ENCODE measurements around the gene MAP3K13.
"Not testable (repeated sequence)": the region's sequence is repeated elsewhere in the genome, so short reads cannot be mapped to it uniquely, and the experiment has no call there.

MAP3K13 gene

GRCh38 chr3:185457376-185457775 is 94.4 kb downstream of the MAP3K13 start:
- no peak for DNase-seq

DNA sequence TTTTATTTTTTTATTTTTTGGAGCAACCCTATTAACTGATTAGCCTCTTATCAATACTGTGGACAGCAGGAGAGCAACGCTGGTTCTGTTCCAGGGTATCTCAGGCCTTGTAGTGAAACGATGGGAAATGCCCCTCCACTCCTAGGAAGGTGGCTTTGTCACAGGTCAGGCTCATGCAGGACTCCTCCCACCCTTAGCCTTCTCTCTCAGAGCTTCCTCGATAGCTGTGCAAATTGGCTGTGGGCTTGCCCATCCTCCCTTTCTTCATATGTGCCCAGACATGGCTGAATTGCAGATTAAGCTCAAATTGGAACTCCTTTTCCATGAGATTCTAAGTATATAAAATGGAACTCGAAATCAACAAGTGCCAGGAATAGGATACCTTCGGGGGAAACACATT is 97.4 kb downstream of the MAP3K13 start:
- DNase-seq, result no peak

GRCh38 chr3:185460719-185461350 is 97.9 kb downstream of the MAP3K13 start:
- no peak for DNase-seq

- no peak for DNase-seq
Observed at GRCh38 chr3:185465471-185465870, 102.5 kb downstream of the MAP3K13 start.

DNA sequence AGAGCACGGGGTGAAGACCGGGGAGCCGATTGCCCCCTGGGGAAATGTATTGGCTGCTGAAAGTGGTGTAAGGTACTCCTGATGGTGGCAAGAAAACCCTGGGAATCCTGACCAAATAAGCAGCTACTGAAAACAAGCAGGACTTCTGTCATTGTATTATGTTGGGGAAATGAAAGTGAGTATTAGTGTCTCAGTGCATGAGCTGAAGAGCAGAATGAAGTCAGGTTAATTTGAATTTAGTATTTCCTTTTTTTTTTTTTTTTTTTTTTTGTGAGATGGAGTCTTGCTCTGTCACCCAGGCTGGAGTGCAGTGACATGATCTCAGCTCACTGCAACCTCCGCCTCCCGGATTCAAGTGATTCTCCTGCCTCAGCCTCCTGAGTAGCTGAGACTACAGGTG is 103.2 kb downstream of the MAP3K13 start:
- DNase-seq, result not testable (repeated sequence)

- no peak for DNase-seq
Observed at GRCh38 chr3:185469542-185469941, 106.6 kb downstream of the MAP3K13 start.

- no peak for DNase-seq
Observed at GRCh38 chr3:185470323-185470722, 107.4 kb downstream of the MAP3K13 start.

GRCh38 chr3:185473290-185473815 is 110.4 kb downstream of the MAP3K13 start:
- DNase-seq, result no peak

DNA sequence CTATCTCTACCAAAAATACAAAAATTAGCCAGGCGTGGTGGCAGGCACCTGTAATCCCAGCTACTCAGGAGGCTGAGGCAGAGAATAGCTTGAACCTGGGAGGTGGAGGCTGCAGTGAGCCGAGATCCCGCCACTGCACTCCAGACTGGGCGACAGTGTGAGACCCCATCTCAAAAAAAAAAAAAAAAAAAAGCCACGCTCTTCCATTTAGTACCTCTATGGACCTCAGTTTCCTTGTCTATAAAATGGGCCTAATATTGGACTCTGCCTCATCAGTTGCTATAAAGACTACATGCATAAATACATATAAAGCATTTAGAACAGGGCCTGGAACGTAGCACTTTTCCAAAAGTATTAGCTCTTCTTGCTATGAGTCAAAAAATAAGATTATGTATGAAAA is 112.0 kb downstream of the MAP3K13 start:
- DNase-seq, result not testable (repeated sequence)

DNA sequence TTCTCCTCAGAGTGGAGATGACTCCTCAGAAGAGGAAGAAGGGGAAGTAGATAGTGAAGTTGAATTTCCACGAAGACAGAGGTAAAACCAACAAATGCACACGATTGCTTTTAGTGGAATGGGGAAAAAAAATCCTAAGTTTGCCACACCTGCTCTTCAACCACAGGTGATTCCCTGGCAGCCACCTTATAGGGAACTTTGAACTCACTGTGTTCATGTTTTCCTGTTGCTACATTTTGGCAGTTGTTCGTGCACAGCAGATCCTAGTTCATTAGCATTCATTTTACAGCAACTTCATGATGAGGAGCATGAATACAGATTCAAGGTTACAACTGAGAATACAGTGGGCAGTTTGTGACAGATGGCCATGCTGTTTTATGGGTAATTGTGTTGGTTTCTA is 114.4 kb downstream of the MAP3K13 start:
- DNase-seq, result no peak

DNA sequence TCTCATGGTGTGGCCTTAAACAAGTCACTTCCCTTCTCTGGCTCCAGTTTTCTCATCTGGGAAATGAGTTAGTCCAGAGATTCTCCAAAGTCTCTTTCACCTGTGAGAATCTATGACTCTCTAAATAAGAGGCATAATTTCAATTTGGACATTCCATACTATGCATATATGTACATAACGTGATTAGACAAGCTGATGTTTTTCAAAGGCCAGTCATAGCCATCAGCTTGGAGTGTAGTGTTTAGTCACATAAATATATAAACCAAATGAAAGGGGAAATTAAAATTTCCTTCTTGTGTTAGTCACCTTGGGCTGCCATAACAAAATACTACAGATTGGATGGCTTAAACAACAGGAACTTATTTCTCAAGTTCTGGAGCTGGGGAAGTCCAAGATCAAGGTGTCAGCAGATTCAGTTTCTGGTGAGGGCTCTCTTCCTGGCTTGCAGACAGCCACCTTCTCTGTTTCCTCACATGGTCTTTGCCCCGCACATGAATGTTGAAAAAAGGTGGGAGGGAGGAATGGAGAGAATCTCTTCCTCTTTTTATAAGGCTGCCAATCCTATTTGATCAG is 116.5 kb downstream of the MAP3K13 start:
- no peak for DNase-seq

- no peak for DNase-seq
Observed at GRCh38 chr3:185484296-185484695, 121.4 kb downstream of the MAP3K13 start.

- DNase-seq, result no peak
Observed at GRCh38 chr3:185486394-185486793, 123.5 kb downstream of the MAP3K13 start.

- no peak for DNase-seq
Observed at GRCh38 chr3:185488465-185488864, 125.5 kb downstream of the MAP3K13 start.

DNA sequence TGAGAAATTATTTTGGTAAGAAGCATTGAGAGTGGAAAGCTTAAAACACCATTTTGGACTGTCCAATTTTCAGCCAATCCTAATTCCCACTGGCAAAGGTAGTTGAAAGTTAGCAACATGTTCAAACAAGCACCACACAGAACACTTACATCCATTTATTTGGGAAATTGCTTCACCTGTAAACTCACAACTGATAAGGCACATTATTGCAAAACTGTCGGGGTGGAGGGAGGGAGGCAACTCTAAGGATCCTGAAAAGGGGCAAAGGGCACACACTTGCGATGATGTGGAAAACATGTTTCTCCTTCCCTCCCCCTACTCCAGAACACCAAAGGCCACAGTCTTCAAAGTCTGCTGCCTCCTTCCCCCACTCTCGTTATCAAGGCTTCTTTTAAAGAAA is 126.5 kb downstream of the MAP3K13 start:
- no peak for DNase-seq

DNA sequence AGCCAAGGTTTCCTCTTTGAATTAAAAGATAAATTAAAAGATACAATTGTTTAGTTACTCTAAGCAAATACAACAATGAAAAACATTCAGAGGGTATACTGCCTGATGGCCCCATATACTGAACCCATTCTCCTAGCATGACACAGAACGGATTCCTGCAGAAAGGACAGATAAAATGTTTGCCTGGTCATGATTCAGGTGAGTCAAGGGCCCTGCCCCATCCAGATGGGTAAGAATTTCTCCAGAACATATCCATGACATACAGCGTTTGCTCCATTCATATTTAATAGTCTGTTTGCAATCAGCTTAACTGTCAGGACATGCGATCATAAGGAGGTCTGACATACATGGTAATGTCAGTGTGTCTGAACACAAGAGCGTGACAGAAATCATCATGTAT is 127.3 kb downstream of the MAP3K13 start:
- DNase-seq, result no peak

GRCh38 chr3:185498503-185499396 is 135.8 kb downstream of the MAP3K13 start, which contains the start of gene TMEM41A:
Gene TMEM41A (minus strand): TSS chr3:185499035. CDS start chr3:185498961, 74 bp downstream.
- DNase-seq, result peak; percentile 56

DNA sequence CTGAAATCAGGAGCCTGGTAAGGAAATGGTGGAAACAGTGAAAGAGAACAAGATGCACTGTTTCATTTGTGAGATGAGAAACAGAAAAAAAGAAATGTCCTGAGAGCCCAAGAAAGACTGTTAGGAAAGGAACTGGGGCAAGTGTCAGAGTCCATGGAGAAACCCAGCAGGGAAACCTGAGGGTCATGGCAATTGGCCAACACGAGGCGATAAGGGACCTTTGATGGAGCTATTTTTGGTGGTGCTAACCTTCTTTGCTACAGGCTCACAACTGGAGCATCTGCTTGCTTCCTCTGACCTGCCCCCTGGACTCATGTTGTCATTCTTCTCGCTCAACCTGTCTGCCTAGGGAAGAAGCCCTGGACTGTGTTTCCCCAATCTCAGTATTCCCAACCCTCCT is 140.1 kb downstream of the MAP3K13 start:
- DNase-seq, result no peak

DNA sequence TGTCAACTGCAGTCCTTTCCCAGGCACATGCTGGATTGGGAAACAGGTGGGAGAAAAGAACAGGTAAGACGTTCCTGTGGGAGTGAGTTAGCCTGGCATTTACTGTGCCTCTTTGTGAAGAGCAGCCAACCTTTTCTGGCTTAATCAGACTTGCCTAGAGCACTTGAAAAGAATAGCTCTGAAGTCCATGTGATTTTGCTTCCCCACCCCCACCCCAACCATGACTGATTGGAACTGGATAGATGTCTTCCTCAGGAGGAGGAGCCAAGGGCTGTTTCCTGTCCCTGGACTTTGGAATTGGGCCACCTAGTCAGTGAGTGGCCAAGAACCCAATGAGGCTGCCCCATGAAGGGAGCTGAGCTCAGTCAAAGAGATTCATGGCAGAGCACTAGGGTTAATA is 140.6 kb downstream of the MAP3K13 start:
- DNase-seq, result no peak

- DNase-seq, result no peak
Observed at GRCh38 chr3:185504636-185505035, 141.7 kb downstream of the MAP3K13 start.

GRCh38 chr3:185507883-185508282 is 144.9 kb downstream of the MAP3K13 start:
- DNase-seq, result no peak

DNA sequence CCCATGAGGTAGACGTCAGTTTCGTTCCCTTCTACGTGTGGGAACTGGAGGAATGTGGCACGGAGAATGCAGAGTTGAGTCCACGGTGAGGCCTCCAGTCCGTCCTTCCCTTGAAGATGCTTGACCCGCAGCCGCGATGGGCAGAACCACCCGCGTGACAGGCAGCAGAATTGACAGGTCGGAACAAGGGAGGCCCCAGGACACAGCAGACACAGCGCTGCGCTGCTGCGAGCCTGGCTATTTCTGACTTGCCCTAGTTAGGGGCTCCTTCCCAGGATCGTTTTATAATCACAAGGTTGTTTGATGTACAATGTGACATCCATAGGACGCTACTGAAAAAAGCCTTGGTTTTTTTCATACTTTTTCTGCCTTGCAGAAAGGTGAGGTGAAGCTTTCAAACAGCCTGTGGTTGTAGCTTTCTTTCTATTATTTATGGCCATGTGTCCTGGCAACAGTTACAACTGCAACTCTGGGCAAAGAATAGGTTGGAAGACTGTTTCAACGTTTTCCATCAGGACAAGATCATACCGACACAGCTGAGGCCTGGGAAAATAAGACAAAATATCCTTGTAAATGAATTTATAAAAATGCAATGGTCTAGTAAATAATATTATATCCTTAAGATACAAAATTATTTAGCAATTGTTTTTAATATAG is 145.5 kb downstream of the MAP3K13 start:
- no peak for DNase-seq

- no peak for DNase-seq
Observed at GRCh38 chr3:185511711-185512110, 148.8 kb downstream of the MAP3K13 start.
